Endothelial cell of umbilical vein (primary cell): ENCODE results near the gene EYS.

Experiments used
- EZH2 ChIP-seq: IDR thresholded peaks from 2 replicates; pipeline ENCODE4 v1.6.1; 2012; ENCODE audit warnings: borderline replicate concordance, low read depth, mild to moderate bottlenecking, moderate library complexity, low read length, inconsistent platforms; ENCODE audit not compliant: severe bottlenecking
- FOS ChIP-seq: IDR thresholded peaks from 2 replicates; pipeline ENCODE4 v1.6.1; 2011; ENCODE audit warnings: mild to moderate bottlenecking, low read length, moderate library complexity, borderline replicate concordance; ENCODE audit not compliant: insufficient read depth
- GATA2 ChIP-seq: IDR thresholded peaks from 2 replicates; pipeline ENCODE4 v1.7.0; 2011; ENCODE audit warnings: low read depth, mild to moderate bottlenecking, moderate library complexity, mixed read lengths, low read length; ENCODE audit not compliant: insufficient read length, insufficient read depth
- JUN ChIP-seq: IDR thresholded peaks from 2 replicates; pipeline ENCODE4 v1.6.1; 2011; ENCODE audit warnings: borderline replicate concordance, low read depth; ENCODE audit not compliant: insufficient read length, insufficient read depth
- MYC ChIP-seq: IDR thresholded peaks from one replicate; pipeline ENCODE4 v1.6.1; 2011; ENCODE audit warnings: mild to moderate bottlenecking, low read depth, low read length
- POLR2A ChIP-seq: IDR thresholded peaks from 2 replicates; pipeline ENCODE4 v1.6.1; 2012; ENCODE audit warnings: low read depth, mild to moderate bottlenecking, control low read depth, low read length
- POLR2AphosphoS5 ChIP-seq: IDR thresholded peaks from 2 replicates; pipeline ENCODE4 v1.6.1; 2012; ENCODE audit warnings: low read depth, mild to moderate bottlenecking, control low read depth, low read length, moderate library complexity; ENCODE audit not compliant: insufficient read depth
- TF ChIP-seq, protein P1 (sequence below), 2 donors: IDR thresholded peaks; 1 replicate in 1 of 2; 2 replicates in 1 of 2; pipeline ENCODE4 v1.5.1; 2011; ENCODE audit warnings: low read length in 2 of 2, mild to moderate bottlenecking in 2 of 2, moderate library complexity in 2 of 2, control low read depth in 1 of 2, inconsistent platforms in 1 of 2, low read depth in 1 of 2; ENCODE audit not compliant: insufficient read depth in 1 of 2; ENCODE audit errors: extremely low read depth in 1 of 2
- TF ChIP-seq, protein P2 (sequence below): IDR thresholded peaks from 2 replicates; pipeline ENCODE4 v1.6.1; 2011; ENCODE audit not compliant: insufficient read depth, insufficient read length

DNA sequence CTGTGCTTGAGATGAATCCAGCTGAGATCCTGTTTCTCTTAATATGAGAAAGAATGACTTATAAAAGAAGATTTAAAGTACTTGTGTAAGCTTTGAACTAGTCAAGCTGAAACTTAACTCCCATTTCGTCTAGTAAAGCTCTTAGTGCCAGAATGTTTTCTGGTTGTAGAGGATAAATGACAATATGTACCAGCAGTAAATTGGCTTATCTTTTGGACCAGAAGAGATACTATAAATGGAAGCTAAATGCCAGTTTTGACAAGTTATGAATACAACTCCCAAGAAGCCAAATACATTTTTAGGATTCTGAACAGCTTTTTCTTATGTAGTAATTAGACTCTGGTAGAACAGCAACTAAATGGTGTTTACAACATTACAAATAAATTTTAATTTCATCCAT lies 608.7 kb downstream of the EYS start:
- no peak for TF ChIP-seq EZH2
- no peak for TF ChIP-seq POLR2A
- TF ChIP-seq, protein P1, sequence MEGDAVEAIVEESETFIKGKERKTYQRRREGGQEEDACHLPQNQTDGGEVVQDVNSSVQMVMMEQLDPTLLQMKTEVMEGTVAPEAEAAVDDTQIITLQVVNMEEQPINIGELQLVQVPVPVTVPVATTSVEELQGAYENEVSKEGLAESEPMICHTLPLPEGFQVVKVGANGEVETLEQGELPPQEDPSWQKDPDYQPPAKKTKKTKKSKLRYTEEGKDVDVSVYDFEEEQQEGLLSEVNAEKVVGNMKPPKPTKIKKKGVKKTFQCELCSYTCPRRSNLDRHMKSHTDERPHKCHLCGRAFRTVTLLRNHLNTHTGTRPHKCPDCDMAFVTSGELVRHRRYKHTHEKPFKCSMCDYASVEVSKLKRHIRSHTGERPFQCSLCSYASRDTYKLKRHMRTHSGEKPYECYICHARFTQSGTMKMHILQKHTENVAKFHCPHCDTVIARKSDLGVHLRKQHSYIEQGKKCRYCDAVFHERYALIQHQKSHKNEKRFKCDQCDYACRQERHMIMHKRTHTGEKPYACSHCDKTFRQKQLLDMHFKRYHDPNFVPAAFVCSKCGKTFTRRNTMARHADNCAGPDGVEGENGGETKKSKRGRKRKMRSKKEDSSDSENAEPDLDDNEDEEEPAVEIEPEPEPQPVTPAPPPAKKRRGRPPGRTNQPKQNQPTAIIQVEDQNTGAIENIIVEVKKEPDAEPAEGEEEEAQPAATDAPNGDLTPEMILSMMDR (IDR thresholded peaks at IDR 0.05; ENCODE audit: extremely low read depth in 1 of 2, insufficient read depth in 1 of 2, low read depth in 1 of 2, low read length in 2 of 2): no peak
- TF ChIP-seq POLR2AphosphoS5: no peak
- TF ChIP-seq, protein P2, sequence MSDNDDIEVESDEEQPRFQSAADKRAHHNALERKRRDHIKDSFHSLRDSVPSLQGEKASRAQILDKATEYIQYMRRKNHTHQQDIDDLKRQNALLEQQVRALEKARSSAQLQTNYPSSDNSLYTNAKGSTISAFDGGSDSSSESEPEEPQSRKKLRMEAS: no peak
- no peak for TF ChIP-seq JUN
- TF ChIP-seq GATA2: no peak
- no peak for TF ChIP-seq MYC
- no peak for TF ChIP-seq FOS
